Erythroblast (primary cell): ENCODE measurements around the gene NIPBL.

Source experiments
- GATA1 ChIP-seq: IDR thresholded peaks from 2 replicates; pipeline ENCODE4 v1.6.1; 2011; ENCODE audit warnings: low read depth, mild to moderate bottlenecking, control low read depth, low read length, moderate library complexity
- POLR2A ChIP-seq: IDR thresholded peaks from 2 replicates; pipeline ENCODE4 v1.6.1; 2011; ENCODE audit warnings: mild to moderate bottlenecking, low read length

- no peak for TF ChIP-seq POLR2A
- no peak for TF ChIP-seq GATA1
These were observed 235.1 kb downstream of the NIPBL start for GRCh38 chr5:37111426-37112382.
